Endothelial cell (in vitro differentiated cells): ENCODE measurements around the gene RSRC1. TPM values are rescaled to one million over a fixed set of nuclear protein-coding genes. Genes with fewer than 3 reads are reported as not detected.

Experiments
- DNase-seq: peaks from one replicate; pipeline ENCODE4 v3.0.0; 2021; ENCODE audit warnings: low spot score
- H3K27ac Mint-ChIP-seq: one replicate; pipeline ENCODE4 v1.8.0; 2021; ENCODE audit warnings: mixed read lengths, inconsistent platforms; ENCODE audit not compliant: unreplicated experiment
- H3K27me3 Mint-ChIP-seq: one replicate; pipeline ENCODE4 v1.8.0; 2021; ENCODE audit warnings: mild to moderate bottlenecking, moderate library complexity, mixed read lengths, inconsistent platforms; ENCODE audit not compliant: unreplicated experiment
- H3K36me3 Mint-ChIP-seq: one replicate; pipeline ENCODE4 v1.8.0; 2021; ENCODE audit warnings: mild to moderate bottlenecking, low read depth, mixed read lengths, inconsistent platforms; ENCODE audit not compliant: unreplicated experiment
- H3K4me1 Mint-ChIP-seq: one replicate; pipeline ENCODE4 v1.8.0; 2021; ENCODE audit warnings: mild to moderate bottlenecking, mixed read lengths, inconsistent platforms; ENCODE audit not compliant: unreplicated experiment
- H3K4me3 Mint-ChIP-seq: one replicate; pipeline ENCODE4 v1.8.0; 2021; ENCODE audit warnings: mild to moderate bottlenecking, mixed read lengths, inconsistent platforms; ENCODE audit not compliant: unreplicated experiment
- H3K9me3 Mint-ChIP-seq: one replicate; pipeline ENCODE4 v1.8.0; 2021; ENCODE audit warnings: mixed read lengths, inconsistent platforms; ENCODE audit not compliant: unreplicated experiment
- total RNA-seq: library from RNA; stranded (reverse); fragmentation: NEBNext Ultra II Directional; extraction: Animal tissue kit (Norgen Biotek cat#: 25700); gene quantifications from one replicate; pipeline ENCODE4 v1.2.1, GENCODE V29; 2021; ENCODE audit not compliant: unreplicated experiment
- TF ChIP-seq, protein P1 (sequence below): fragments of 200-600 bp; sonication (generic); IDR thresholded peaks from one replicate; pipeline ENCODE4 v1.5.0; 2021; ENCODE audit warnings: antibody characterized with exemption; ENCODE audit not compliant: unreplicated experiment

The RSRC1 gene
- total RNA-seq, 1 donor from 2014 or later, result 24.7 TPM

DNA sequence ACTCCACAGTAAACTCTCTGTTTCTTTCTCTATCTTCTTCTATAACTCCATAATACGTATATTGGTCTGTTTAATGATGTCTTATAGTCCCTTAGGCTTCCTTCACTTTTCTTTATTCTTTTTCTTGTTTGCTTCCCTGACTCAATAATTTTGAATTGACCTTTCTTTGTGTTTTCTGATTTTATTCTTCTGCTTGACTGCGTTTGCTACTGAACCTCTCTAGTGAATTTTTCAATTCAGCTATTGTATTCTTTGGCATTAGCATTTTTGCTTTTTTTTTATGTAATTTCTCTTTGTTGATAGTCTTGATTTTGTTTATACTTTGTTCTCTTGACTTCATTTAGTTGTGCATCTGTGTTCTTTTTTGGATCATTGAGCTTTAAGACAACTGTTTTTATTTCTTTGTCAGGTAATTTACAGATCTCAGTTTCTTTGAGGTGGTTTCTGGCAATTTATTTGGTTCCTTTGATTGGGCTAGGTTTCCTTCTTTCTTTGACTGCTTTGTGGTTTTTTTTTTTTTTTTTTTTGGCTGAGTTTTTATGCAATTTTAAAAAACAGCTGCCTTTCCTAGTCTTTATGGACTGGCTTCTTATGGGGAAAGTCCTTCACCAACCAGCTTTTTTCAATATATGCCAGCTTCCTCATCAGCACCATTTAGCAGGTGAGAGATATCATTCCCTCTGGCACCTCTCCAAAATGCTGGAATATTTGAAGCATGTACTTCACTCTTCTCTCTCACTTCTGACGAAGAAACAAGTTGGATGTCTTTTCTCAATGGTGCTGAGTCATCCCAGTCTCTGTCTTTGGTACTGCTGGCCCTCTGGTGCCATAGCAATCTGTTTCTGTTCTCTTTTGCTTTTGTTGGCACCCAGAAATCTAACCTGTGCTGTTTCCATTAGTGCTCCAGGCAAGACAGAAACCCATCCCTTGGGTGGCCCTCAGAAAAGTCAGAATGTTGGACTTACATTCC lies 17.6 kb downstream of the RSRC1 start:
- Mint-ChIP-seq H3K27ac (no peak overlapping the region), H3K4me3 (no peak overlapping the region), H3K36me3 (peaks cover 3% of the 10 kb centered on the region), H3K4me1 (no peaks in the 10 kb centered on the region), H3K9me3 (no peaks in the 10 kb centered on the region), H3K27me3 (no peaks in the 10 kb centered on the region)
- no peak for DNase-seq
- TF ChIP-seq, protein P1, sequence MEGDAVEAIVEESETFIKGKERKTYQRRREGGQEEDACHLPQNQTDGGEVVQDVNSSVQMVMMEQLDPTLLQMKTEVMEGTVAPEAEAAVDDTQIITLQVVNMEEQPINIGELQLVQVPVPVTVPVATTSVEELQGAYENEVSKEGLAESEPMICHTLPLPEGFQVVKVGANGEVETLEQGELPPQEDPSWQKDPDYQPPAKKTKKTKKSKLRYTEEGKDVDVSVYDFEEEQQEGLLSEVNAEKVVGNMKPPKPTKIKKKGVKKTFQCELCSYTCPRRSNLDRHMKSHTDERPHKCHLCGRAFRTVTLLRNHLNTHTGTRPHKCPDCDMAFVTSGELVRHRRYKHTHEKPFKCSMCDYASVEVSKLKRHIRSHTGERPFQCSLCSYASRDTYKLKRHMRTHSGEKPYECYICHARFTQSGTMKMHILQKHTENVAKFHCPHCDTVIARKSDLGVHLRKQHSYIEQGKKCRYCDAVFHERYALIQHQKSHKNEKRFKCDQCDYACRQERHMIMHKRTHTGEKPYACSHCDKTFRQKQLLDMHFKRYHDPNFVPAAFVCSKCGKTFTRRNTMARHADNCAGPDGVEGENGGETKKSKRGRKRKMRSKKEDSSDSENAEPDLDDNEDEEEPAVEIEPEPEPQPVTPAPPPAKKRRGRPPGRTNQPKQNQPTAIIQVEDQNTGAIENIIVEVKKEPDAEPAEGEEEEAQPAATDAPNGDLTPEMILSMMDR, result no peak

DNA sequence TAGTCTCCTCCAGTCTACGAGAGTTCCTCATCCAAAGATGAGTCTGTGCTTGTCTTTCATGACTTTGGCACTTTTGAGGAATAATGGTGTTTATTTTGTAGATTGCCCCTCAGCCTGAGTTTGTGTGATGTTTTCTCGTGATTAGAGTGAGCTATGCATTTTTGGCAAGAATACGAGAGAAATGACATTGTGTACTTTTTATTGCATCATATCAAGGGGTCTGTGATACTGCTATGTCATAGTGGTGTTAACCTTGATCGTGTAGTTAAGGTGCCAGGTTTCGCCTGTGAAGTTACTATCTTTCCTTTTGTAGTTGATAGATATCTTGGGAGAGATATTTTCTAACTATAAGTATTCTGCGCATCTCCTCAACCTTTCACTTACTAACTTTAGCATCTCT lies 18.9 kb downstream of the RSRC1 start:
- TF ChIP-seq, protein P1, result no peak
- Mint-ChIP-seq H3K27ac (no peak overlapping the region), H3K4me3 (no peak overlapping the region), H3K4me1 (no peaks in the 10 kb centered on the region), H3K9me3 (no peaks in the 10 kb centered on the region), H3K36me3 (peaks cover 3% of the 10 kb centered on the region), H3K27me3 (no peaks in the 10 kb centered on the region)
- no peak for DNase-seq

DNA sequence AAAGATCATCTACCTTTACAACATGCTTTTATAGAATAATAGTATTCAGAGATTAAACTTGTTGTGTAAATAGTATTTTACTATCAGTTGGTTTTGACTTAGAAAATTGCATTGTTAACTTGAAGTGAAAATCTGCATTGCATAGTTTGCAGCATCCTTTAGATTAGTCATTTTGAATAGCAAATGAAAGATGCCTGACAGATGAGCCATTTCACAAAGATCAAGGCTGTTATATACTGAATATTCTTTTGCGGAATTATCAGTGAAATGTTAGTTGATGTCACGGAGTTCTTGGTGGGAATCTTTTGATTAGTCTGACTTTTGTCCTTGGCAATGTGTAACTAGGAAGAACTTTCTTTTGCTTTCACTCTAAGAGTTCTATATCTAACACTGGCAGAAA lies 24.5 kb downstream of the RSRC1 start:
- Mint-ChIP-seq H3K4me1 (no peaks in the 10 kb centered on the region), H3K9me3 (no peaks in the 10 kb centered on the region), H3K4me3 (no peak overlapping the region), H3K36me3 (no peaks in the 10 kb centered on the region), H3K27me3 (no peaks in the 10 kb centered on the region), H3K27ac (no peak overlapping the region)
- DNase-seq, result no peak
- TF ChIP-seq, protein P1, result no peak

DNA sequence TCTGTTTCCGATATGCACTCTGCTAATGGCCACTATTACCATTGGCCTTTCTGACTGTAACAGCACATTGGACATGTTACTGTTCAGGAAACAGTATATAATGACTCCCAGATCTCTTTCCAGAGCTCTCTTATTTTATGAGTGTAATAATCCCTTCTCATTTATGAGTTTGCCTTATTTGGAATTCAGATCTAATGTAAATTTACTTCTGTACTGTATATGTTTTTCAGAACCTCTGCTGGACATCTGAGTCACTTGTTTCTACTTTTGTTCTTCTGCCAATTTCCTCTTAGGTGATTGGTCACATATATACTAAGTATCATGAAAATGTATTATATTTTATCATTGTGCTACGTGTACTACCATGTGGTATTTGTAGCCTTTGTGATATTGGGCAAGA lies 30.5 kb downstream of the RSRC1 start:
- Mint-ChIP-seq H3K4me1 (no peaks in the 10 kb centered on the region), H3K4me3 (no peak overlapping the region), H3K27ac (no peak overlapping the region), H3K9me3 (no peaks in the 10 kb centered on the region), H3K27me3 (no peaks in the 10 kb centered on the region), H3K36me3 (no peaks in the 10 kb centered on the region)
- no peak for DNase-seq
- TF ChIP-seq, protein P1, result no peak

DNA sequence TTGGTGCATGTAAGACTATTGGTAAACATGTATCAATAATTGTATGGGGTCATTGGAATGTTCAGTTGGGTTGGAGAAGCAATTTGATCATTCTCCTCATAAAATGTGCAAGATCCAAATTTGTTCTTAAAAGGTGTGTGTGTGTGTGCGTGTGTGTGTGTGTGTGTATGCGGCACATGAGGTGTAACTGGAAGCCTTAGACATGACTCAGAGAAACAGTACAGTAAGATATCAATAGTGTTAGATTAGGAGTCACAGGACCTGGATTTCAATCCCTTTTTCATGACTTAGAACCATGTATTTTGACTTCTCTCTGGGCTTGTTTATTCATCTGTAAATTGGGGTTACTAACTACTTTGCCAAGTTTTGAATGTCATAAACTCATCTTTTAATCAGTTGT lies 38.3 kb downstream of the RSRC1 start:
- TF ChIP-seq, protein P1, result no peak
- Mint-ChIP-seq H3K27me3 (no peaks in the 10 kb centered on the region), H3K4me3 (no peak overlapping the region), H3K27ac (no peak overlapping the region), H3K4me1 (no peaks in the 10 kb centered on the region), H3K9me3 (no peaks in the 10 kb centered on the region), H3K36me3 (no peaks in the 10 kb centered on the region)
- no peak for DNase-seq
